Calu3 (cell line): Measurements from ENCODE around the gene SNTB2. TPM values are rescaled to one million over a fixed set of nuclear protein-coding genes. Genes with fewer than 3 reads are reported as not detected.
A peak's percentile ranks its signal among the peaks of the same experiment; 100 is the strongest.

ENCODE experiments used
- BruUV-seq: library from RNA; stranded (reverse); fragments of 400-500 nt; replicated peaks from 2 replicates; lab custom pipeline; 2021; lab: Mats Ljungman, UMichigan
- CTCF ChIA-PET: fragments of 300-600 bp; sonication (Branson Sonifier 250); formaldehyde crosslinking; loops from one replicate; lab custom pipeline; 2022; ENCODE audit warnings: antibody characterized with exemption; lab: Charles Lee
- DNase-seq: peaks from one replicate; pipeline ENCODE4 v3.0.0; 2022
- H3K27ac Mint-ChIP-seq: one replicate; pipeline ENCODE4 v1.8.0; 2022; ENCODE audit warnings: mixed read lengths; ENCODE audit not compliant: unreplicated experiment
- H3K27me3 Mint-ChIP-seq: one replicate; pipeline ENCODE4 v1.8.0; 2022; ENCODE audit warnings: mixed read lengths; ENCODE audit not compliant: unreplicated experiment
- H3K36me3 Mint-ChIP-seq: one replicate; pipeline ENCODE4 v1.8.0; 2022; ENCODE audit warnings: mild to moderate bottlenecking, moderate library complexity, mixed read lengths; ENCODE audit not compliant: insufficient read depth, unreplicated experiment
- H3K4me1 Mint-ChIP-seq: one replicate; pipeline ENCODE4 v1.8.0; 2022; ENCODE audit warnings: mild to moderate bottlenecking, low read depth, mixed read lengths; ENCODE audit not compliant: unreplicated experiment
- H3K4me3 Mint-ChIP-seq: one replicate; pipeline ENCODE4 v1.8.0; 2022; ENCODE audit warnings: mild to moderate bottlenecking, low read depth, moderate library complexity, mixed read lengths; ENCODE audit not compliant: unreplicated experiment
- H3K9me3 Mint-ChIP-seq: one replicate; pipeline ENCODE4 v1.8.0; 2022; ENCODE audit warnings: low read depth, mixed read lengths; ENCODE audit not compliant: unreplicated experiment
- CTCF ChIP-seq: fragments of 200-600 bp; IDR thresholded peaks from one replicate; pipeline ENCODE4 v1.8.0; 2022; ENCODE audit warnings: antibody characterized with exemption; ENCODE audit not compliant: unreplicated experiment
- intact Hi-C: fragments of 100-400 bp; cut with micrococcal nuclease; formaldehyde crosslinking; loops from one replicate; pipeline ENCODE4 v1.10.0; 2022; ENCODE audit not compliant: unreplicated experiment
- total RNA-seq: library from RNA; stranded (reverse); gene quantifications from 2 replicates; pipeline ENCODE4 v1.2.3, GENCODE V29; 2022

SNTB2 gene
- total RNA-seq, 1 experiment from 2014 or later, result 29.3 TPM

DNA sequence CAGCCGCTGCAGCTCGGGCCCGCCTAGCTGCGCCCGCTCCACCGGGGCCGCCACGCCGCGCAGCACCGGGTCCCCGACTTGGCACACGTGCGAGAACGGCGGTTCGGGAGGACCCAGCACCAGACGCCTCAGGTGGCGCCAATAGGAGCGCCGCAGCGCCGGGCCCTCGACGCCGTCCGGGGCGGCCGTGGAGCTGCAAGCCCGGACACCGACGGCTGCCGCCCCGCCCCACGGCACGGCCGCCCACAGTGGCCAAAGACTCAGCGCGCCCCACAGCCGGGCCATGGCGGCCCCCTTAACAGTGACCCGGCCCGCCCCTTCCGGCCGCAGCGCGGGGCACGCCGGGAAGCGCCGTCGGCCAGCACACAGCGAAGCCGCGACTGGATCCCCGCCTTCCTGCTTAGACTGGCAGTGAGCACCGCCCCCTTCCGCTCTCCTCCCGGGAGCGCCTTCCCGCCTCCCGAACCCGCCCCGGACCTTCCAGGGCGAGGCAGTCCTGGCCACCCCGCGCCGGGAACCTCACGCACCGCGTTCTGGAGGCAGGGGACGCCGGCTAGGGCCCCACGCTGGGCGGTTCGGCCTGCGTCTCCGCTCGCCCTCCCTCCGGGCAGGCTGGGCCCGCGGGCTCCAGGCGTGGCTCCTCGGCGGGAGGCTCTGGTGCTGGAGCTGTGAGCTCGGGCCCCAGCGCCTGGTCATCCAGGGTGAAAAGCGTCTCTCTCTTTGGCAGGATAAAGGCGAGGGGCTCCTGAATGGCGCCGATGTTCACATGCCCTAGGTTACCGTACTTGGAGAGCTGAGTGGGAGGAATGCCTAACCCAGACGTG, 143.5 kb downstream of the SNTB2 start, which contains the start of gene PDF:
TSS of gene PDF (minus strand) at position 303 of the 824 bp plus-strand sequence. CDS start at position 285, 18 bp downstream.
- intact Hi-C loops, result no loop called here
- Mint-ChIP-seq H3K4me1 (peaks cover 22% of the 10 kb centered on the region), H3K27ac (peak within 1 kb of the TSS; percentile 81), H3K27me3 (no peaks in the 10 kb centered on the region), H3K36me3 (peaks cover 82% of the 10 kb centered on the region), H3K9me3 (no peaks in the 10 kb centered on the region), H3K4me3 (peak within 1 kb of the TSS; percentile 99)
- peak; percentile 96 for DNase-seq
- TF ChIP-seq CTCF, result no peak
- CTCF ChIA-PET, result interaction anchor here (0.7 to 1.0 kb wide), 2 partner anchors 12 to 18 kb away, joined by 3 read pairs; no protein-coding TSS in a partner anchor
- no TSS peak for BruUV-seq

DNA sequence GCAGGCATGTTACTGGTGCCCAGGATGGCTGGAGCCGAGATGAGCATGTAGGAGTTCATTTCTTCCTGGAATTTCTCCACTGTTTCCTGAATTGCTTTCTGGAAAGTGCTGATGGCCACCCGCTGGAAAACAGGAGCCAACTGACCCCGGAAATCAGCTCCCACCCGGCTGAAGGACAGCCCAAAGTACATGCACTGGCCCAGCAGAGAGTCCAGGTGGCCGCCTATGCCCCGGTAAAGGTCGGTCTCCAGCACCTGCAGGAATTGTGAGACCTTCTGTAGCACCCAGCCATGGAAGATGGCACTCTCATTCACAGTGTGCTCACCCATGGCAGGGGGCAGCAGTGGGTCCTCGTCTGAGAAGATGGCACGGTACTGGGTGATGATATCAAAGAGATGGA, 147.7 kb downstream of the SNTB2 start:
- H3K4me3 Mint-ChIP-seq, result no peak overlapping the region
- no peak overlapping the region for H3K27ac Mint-ChIP-seq
- H3K27me3 Mint-ChIP-seq, result no peaks in the 10 kb centered on the region
- intact Hi-C loops, result no loop called here
- no TSS peak for BruUV-seq
- no peak for TF ChIP-seq CTCF
- no peak for DNase-seq
- CTCF ChIA-PET, result no interaction called here
- peaks cover 86% of the 10 kb centered on the region for H3K36me3 Mint-ChIP-seq
- H3K4me1 Mint-ChIP-seq, result peaks cover 18% of the 10 kb centered on the region
- no peaks in the 10 kb centered on the region for H3K9me3 Mint-ChIP-seq

DNA sequence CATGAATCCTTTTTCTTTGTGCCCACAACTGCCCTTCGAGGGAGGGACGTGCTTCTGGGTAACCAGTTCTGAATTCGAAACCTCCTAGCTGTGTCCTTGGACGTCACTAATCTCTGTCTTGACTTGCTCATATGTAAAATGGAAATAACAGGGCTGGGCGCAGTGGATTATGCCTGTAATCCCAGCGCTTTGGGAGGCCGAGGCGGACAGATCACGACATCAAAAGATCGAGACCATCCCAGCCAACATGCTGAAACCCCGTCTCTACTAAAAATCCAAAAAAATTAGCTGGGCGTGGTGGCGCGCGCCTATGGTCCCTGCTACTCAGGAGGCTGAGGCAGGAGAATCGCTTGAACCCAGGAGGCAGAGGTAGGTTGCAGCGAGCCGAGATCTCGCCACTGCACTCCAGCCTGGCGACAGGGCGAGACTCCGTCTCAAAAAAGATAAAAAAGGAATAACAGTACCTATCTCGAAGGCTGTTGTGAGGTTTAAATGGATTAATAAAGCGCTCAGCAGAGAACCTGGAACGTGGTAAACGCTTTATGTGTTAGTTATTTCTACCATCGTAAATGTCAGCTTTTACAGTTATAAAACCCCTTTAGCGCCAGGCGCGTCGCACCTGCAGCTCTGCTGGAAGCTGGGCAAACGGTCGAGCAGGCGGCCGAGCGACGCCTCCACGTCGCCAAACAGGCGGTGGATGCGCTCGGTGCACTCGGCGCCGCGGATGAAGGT, 151.8 kb downstream of the SNTB2 start:
- intact Hi-C loops, result no loop called here
- Mint-ChIP-seq H3K36me3 (peaks cover 97% of the 10 kb centered on the region), H3K27me3 (no peaks in the 10 kb centered on the region), H3K4me3 (peak overlapping the region; percentile 94), H3K9me3 (no peaks in the 10 kb centered on the region), H3K4me1 (peaks cover 33% of the 10 kb centered on the region), H3K27ac (peak overlapping the region; percentile 95)
- CTCF ChIA-PET, result interaction anchor here (0.6 kb wide), 1 partner anchor 66 kb away, joined by 6 read pairs; no protein-coding TSS in a partner anchor
- no peak for TF ChIP-seq CTCF
- BruUV-seq, result TSS peak; percentile 60
- no peak for DNase-seq

- peak; percentile 97 for DNase-seq
- Mint-ChIP-seq H3K9me3 (no peaks in the 10 kb centered on the region), H3K36me3 (peaks cover 99% of the 10 kb centered on the region), H3K4me3 (peak within 1 kb of the TSS; percentile 94), H3K27me3 (no peaks in the 10 kb centered on the region), H3K27ac (peak within 1 kb of the TSS; percentile 95), H3K4me1 (peaks cover 33% of the 10 kb centered on the region)
- TF ChIP-seq CTCF, result peak; percentile 93
- intact Hi-C loops, result no loop called here
- no TSS peak for BruUV-seq
- CTCF ChIA-PET, result interaction anchor here (0.6 kb wide), 1 partner anchor 65 kb away, joined by 6 read pairs; no protein-coding TSS in a partner anchor
These were observed 152.5 kb downstream of the SNTB2 start, which contains the start of the genes COG8 and NIP7 for GRCh38 chr16:69339289-69340094. COG8 (minus strand) TSS chr16:69339564; CDS start chr16:69339552, 12 bp downstream. NIP7 (plus strand) TSS chr16:69339772; CDS start chr16:69339830, 58 bp downstream.
